ENCODE results near the gene GBF1.

Gene GBF1

DNA sequence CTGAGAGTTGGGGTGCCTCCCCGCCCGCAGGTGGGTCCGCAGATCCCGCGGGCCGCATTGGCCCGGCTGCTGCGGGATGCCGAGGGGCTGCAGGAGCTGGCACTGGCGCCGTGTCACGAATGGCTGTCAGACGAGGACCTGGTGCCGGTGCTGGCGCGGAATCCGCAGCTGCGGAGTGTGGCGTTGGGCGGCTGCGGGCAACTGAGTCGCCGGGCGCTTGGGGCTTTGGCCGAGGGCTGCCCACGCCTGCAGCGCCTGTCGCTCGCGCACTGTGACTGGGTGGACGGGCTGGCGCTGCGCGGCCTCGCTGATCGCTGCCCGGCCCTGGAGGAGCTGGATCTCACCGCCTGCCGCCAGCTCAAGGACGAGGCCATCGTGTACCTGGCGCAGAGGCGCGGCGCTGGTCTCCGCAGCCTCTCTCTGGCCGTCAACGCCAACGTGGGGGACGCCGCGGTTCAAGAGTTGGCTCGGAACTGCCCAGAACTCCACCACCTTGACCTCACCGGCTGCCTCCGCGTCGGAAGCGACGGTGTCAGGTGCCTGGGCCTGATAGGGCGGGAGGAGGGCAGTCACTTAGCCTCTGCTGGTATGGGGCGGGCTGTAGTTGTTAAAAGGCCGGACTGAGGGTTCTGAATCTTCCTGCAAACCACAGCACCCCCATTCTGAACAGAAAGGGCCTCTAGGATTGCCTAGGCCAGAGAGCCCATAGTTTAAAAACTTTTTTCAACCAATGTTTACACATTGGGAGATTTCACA lies 176.6 kb downstream of the GBF1 start:
- no peak for DNase-seq (ENCODE audit: low spot score)

DNA sequence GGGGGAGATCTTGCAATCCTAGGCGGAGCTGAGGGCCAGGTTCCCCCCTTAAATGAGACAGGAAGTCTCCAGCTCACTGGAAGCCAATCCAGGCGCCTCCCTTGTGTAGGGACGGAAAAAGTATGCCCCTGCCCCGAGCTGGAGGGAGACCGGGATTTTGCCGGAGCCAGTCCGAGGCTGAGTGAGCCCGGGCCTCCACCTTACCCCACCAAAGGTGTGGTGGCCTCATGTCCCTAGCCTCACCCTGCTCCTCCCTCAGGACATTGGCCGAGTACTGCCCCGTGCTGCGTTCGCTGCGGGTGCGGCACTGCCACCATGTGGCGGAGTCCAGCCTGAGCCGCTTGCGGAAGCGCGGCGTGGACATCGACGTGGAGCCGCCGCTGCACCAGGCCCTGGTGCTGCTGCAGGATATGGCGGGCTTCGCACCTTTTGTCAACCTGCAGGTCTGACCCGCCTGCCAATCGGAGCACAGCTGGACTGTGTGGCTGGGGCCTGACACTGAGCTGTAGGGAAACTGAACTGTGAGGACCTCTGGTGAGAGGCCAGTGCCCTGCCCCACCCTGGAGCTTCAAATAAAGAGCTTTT lies 177.3 kb downstream of the GBF1 start:
- peak; percentile 48 for DNase-seq (ENCODE audit: low spot score)

DNA sequence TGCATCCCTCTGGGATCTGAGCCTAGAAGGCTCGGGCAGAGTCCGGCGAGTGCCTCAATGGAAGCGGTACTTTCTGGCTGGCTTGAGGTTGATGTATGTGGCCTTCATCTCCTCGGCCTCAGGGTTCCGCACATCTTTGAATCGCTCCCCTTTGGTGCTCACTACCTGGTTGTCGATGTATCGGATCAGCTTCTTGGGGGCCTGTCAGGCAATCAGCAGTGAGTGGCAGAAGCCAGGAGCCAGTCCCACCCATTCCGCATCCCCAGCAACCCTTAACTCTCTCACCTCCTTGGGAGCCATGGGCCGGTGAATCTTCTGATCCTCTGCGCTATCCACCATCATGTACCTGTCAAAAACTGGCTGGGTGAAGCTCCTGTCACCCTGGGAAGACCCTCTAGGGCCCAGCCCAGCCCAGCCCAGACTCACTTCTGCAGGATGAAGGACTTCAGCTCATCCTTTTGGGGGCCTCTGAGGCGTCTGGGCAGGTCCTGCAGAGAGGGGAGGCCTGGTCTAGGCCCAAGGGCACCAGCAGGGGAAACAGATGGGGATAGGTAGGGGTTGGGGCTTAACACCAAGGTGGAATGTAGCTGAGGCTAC lies 178.1 kb downstream of the GBF1 start:
- no peak for DNase-seq (ENCODE audit: low spot score)

DNA sequence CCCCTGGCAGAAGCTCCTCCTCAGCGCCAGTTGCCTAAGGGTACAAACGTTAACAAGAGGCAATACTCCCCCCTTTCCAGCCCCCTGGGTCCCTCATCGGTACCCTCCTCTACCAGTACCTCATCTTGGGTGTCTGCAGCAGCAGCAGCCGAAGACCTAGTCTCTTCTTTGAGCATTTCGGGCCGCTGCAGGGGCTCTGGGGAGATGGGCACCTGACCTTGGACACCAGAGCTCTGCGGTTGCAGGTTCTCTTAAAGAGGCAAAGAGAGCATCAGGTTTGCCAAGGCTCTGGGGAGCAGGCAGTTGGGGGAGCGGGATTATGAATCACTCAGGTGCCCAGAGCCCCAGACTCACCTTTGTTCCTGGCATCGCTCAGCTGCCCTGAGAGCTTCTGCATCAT lies 178.8 kb downstream of the GBF1 start:
- no peak for DNase-seq (ENCODE audit: low spot score)

DNA sequence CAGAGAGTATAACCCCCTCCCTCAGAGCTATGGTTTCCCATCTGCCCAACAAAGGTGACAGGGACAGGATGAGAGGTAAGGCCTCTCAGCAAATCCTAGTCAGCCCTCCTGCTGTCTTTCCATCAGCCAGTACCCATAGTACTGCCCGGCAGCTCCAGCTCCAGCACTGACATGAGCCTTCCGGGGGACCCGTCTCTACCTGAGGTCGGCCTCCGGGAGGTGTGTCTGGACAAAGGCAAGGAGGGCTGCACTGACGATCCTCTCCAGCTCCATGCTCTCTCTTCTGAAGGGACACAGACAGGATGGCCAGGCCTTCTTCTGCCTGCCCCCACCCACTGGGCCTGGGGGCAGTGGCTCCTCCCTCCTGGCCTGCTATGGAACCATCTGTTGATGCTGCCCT lies 179.6 kb downstream of the GBF1 start:
- DNase-seq (ENCODE audit: low spot score), result no peak

DNA sequence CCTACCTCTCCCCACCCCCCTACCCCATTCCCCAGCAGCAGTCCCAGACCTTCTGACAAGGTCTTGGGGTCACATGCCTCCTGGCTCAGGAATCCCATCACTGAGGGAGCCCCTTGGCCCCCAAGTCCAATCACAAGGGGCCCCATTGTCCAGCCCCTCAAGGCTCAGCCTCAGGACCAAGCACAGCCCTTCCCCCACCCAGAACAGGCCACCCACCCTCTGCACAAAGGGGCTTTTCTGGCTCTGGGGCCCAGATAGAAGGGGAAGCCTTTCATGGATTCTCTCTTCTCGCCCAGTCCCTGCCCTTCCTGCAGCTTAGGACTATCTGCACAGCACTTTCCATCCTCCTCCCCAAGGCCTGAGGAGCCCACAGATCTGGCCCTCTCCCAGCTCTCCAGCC lies 180.1 kb downstream of the GBF1 start:
- no peak for DNase-seq (ENCODE audit: low spot score)

DNA sequence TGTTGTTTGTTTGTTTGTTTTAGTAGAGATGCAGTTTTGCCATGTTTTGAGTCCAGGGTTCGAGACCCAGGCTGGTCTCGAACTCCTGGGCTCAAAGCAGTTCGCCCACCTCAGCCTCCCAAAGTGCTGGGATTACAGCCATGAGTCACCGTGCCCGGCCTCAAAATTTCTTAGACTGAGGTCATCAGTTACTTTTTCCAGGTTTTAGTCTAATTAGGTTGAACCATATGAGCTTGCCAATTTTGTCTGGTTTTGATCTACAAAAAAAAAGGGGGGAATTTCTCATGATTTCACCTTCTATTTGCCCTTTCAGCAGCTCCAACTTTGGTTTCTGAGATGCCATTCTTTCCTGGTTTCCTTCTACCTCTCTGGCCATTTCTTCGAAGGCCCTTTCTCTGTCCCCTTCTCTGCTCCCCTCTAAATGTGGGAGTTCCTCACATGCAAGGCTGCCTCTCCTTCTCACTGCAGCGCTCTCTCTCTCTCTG lies 181.5 kb downstream of the GBF1 start:
- DNase-seq (ENCODE audit: low spot score), result no peak

DNA sequence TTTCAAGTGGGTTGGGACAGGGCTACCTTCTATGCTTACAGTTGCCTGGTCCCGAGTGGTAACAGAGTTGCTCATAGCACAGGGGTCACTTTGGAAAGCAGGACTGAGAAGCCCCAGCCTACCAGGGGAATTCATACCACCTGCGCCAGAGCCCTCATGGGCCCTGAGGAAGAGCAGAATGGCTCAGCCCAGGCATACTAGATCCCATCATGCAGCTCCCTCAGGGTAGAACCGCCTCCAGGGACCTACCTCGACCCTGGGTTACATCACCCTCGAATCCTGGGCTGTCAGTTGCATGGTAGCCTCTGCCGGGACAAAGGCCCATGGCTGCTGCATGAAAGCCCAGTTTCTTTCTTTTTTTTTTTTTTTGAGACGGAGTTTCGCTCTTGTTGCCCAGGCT lies 184.1 kb downstream of the GBF1 start:
- no peak for DNase-seq (ENCODE audit: low spot score)

DNA sequence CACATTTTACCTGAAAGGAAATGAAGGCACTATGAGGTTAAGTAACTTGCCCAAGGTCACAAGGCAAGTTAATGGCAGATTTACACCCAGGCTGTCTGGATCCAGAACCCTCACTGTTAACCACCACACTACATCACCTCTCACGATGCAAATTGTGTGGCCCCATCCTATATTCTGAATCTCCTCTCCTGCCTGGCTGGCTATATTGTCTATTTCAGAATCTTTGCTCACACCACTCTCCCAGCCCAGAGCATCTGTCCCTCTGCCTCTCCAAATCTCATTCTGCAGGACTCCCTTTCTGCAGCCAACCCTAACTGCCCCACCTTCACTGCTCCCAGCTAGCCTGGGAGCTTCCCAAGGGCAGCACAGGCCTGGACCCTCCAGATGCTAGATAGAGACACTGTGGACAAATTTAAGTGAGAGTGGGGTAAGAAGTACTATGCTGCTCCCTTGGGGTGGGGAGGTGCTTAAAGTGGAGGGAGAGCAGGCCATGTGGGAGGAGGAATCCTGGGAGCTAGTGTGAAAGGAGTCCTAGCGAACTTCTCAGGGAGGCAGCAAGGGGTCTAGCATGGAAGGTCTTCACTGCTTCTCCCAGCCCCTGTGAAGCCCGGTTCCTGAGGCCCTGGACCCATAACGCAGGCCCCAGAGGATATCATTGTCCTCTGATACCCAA lies 186.3 kb downstream of the GBF1 start:
- no peak for DNase-seq (ENCODE audit: low spot score)
